Fibroblast of skin of abdomen (primary cell): ENCODE measurements around the gene LILRA5.
"Not testable (repeated sequence)": the region's sequence is repeated elsewhere in the genome, so short reads cannot be mapped to it uniquely, and the experiment has no call there.

Experiments
- DNase-seq: peaks from one replicate; pipeline ENCODE4 v3.0.0-alpha.2; 2013

The LILRA5 gene

DNA sequence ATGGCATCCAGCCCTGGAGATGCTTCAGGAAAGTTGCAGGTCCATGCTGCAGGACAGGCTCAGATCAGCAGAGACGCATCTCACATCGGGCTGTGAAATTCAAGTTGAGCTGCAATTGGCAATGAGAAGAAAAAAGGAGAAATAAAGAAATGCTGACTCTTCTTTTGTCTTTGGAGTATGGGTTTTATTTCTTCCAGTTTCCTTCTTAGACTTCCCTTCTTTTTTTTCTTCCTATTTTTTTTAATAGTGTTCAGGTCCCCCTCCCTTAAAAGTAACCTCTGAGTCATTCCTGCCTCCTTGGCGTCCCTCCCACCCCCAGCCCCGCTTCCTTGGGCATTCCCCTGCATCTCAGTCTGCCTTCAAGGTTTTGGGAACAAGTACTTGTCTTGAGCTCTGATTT, 41.4 kb downstream of the LILRA5 start:
- not testable (repeated sequence) for DNase-seq

DNA sequence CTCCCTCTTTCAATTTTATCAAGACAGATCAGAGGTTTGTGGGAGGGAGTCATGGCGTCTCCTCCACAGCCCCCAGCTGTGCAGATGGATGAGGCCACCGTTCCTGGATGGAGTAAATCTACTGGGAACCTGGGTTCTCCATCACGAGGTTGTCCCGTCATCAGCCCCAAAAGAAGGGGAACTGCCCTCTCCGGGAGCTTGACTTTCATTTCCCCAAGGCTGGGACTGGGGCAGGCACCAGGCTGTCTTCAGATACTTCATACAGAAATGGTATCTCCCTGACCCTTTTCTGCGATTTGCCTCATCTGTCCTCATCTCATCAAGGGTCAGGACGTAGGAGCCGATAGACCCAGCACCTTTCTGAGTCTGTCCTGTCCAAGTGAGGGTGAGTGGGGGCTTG, 41.9 kb downstream of the LILRA5 start:
- DNase-seq, result no peak

DNA sequence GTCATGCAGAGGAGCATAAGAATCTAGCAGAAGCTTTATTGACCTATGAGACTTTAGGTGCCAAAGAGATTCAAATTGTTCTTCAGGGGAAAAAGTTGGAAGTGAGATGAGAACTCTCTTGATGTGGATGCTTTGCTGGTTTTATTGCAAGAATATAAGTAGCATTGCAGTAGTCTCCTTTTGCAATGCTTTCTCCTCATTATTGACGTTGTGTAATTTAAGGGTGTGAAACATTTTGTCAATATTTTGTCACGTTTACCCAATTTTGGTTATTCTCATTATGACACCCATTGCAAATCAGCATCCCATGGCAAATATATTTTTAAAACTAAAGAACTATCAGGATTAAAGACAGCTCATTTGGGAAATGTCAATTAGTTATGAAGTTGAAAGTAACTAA, 44.0 kb downstream of the LILRA5 start:
- DNase-seq, result no peak

DNA sequence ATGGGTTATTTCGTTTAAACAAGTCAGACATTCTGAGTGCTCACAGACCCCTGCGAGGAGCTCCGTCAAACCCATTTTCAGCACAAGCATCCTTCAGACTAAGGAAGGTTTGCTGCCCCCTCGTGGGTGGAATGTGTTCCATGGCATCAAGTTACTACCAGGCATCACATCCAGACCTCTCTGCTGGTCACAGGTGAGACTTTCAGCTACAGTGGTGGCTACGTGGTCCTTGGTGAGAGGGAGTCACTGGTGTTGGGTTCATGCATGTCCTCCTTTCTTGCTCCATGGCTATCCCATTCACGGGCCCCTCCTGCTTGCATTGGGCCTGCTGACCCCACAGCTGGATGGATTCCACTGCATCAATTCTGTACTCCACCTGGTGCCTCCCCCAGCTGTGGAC, 46.8 kb downstream of the LILRA5 start:
- peak; percentile 54 for DNase-seq

DNA sequence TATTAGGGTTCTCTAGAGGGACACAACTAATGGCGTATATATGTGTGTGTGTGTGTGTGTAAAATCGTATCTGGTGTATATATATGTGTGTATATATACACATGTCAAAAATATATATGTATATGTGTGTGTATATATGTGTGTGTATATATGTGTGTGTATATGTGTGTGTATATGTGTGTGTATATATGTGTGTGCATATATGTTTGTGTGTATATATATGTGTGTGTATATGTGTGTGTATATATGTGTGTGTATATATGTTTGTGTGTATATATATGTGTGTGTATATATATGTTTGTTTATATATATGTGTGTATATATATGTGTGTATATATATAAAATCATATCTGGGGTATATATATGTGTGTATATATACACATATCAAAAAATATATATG, 50.5 kb downstream of the LILRA5 start:
- DNase-seq, result no peak

DNA sequence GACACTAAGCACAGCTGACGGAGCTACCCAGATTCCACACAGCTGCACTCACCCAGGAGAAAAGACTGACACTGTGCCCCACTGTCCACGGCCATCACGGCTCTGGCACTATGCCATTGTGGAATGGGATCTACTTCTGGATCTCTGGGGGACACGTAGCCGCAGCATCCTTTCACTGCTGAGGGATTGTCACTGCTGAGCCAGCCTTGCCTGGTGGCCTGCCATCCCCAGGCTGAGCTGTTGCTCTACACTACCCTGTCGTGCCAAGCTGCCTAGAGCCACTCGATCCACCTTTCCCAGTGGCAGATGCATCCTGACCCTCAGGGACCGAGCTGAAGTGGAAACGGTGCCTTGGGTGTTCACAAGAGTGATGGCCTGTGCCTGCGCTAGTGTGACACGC, 50.9 kb downstream of the LILRA5 start:
- no peak for DNase-seq

DNA sequence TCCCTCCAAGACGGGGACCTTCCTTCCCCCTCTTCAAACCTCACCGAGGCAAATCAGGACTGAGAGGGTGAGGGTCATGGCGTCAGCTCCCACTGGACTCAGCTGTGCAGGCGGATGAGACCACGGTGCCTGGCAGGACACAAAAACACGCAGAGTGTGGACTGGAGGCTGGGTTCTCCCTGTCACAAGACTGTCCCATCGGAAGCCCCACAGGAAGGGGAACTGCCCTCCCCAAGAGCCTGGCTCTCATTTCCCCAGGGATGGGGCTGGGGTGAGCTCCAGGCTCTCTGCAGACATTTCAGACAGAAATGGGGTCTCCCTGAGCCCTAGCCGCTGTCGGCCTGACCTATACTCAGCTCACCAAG, 55.9 kb downstream of the LILRA5 start, which contains the start of gene LILRB5:
Gene LILRB5, minus strand, starts transcription at position 158 of the 365 bp plus-strand sequence. Its CDS starts 80 bp downstream, at position 78.
- no peak for DNase-seq
